BJ (cell line): Measurements from ENCODE around the gene LMX1B. TPM values are rescaled to one million over a fixed set of nuclear protein-coding genes. Genes with fewer than 3 reads are reported as not detected.

ENCODE experiments used
- CTCF ChIA-PET: fragments of 350-600 bp; formaldehyde crosslinking; extraction: SDS; loops from one replicate; lab custom pipeline; 2021; ENCODE audit warnings: antibody characterized with exemption, inconsistent platforms; lab: Yijun Ruan, JAX
- POLR2A ChIA-PET: fragments of 300-600 bp; sonication (Branson Sonifier 250); formaldehyde crosslinking; extraction: SDS; loops from one replicate; lab custom pipeline; 2021; ENCODE audit warnings: antibody characterized with exemption; lab: Charles Lee
- DNase-seq: peaks from one replicate; pipeline ENCODE4 v3.0.0-alpha.2; 2011; ENCODE audit warnings: low read depth
- H3K27me3 ChIP-seq: 2 replicates; pipeline ENCODE4 v1.6.0; 2011; ENCODE audit warnings: low read length; ENCODE audit not compliant: control insufficient read depth, insufficient read depth
- H3K36me3 ChIP-seq: 2 replicates; pipeline ENCODE4 v1.5.1; 2011; ENCODE audit warnings: low read length; ENCODE audit not compliant: control insufficient read depth, insufficient read depth
- H3K4me3 ChIP-seq: 2 replicates; pipeline ENCODE4 v1.5.1; 2011; ENCODE audit warnings: low read depth, mild to moderate bottlenecking, control low read depth, low read length
- CTCF ChIP-seq: IDR thresholded peaks from 2 replicates; pipeline ENCODE4 v1.5.1; 2011; ENCODE audit warnings: low read depth, mild to moderate bottlenecking, control low read depth, inconsistent platforms, low read length, moderate library complexity; ENCODE audit not compliant: insufficient read depth
- polyA plus RNA-seq: library from polyadenylated mRNA; depleted of rRNA; stranded (reverse); fragments of >200 nt; gene quantifications from 2 replicates; pipeline ENCODE4 v1.2.3, GENCODE V29; 2011

The LMX1B gene
- polyA plus RNA-seq, 1 experiment = not detected

- CTCF ChIA-PET = interaction anchor here (0.6 kb wide), 1 partner anchor 20 kb away, joined by 3 read pairs; no protein-coding TSS in a partner anchor
- POLR2A ChIA-PET = no interaction called here
- no peaks in the 10 kb centered on the region for H3K36me3 ChIP-seq
- H3K4me3 ChIP-seq = no peak overlapping the region
- peaks cover 8% of the 10 kb centered on the region for H3K27me3 ChIP-seq
- TF ChIP-seq CTCF = no peak
- no peak for DNase-seq
These were observed 85.0 kb downstream of the LMX1B start for GRCh38 chr9:126698756-126699155.

GRCh38 chr9:126699401-126699881 lies 85.7 kb downstream of the LMX1B start:
- ChIA-PET CTCF (interaction anchor here (0.6 to 1.4 kb wide), 3 partner anchors 19 to 201 kb away, joined by 3 to 5 read pairs (median 3); no protein-coding TSS in a partner anchor), POLR2A (no interaction called here)
- Histone ChIP-seq H3K4me3 (no peak overlapping the region), H3K36me3 (no peaks in the 10 kb centered on the region), H3K27me3 (peaks cover 8% of the 10 kb centered on the region)
- no peak for TF ChIP-seq CTCF
- no peak for DNase-seq

- H3K27me3 ChIP-seq = peaks cover 8% of the 10 kb centered on the region
- CTCF ChIA-PET = interaction anchor here (1.2 to 1.4 kb wide), 2 partner anchors 80 to 201 kb away, joined by 3 to 5 read pairs; no protein-coding TSS in a partner anchor
- POLR2A ChIA-PET = no interaction called here
- no peaks in the 10 kb centered on the region for H3K36me3 ChIP-seq
- TF ChIP-seq CTCF = no peak
- no peak for DNase-seq
- H3K4me3 ChIP-seq = no peak overlapping the region
These were observed 86.6 kb downstream of the LMX1B start for GRCh38 chr9:126700296-126700695.

- Histone ChIP-seq H3K27me3 (peaks cover 9% of the 10 kb centered on the region), H3K4me3 (no peak overlapping the region), H3K36me3 (no peaks in the 10 kb centered on the region)
- ChIA-PET CTCF (interaction anchor here (1.1 to 10.7 kb wide), 6 partner anchors 11 to 202 kb away, joined by 3 to 252 read pairs (median 4); no protein-coding TSS in a partner anchor), POLR2A (no interaction called here)
- TF ChIP-seq CTCF = no peak
- no peak for DNase-seq
These were observed 87.4 kb downstream of the LMX1B start for GRCh38 chr9:126700903-126701812.

- H3K36me3 ChIP-seq = no peaks in the 10 kb centered on the region
- peaks cover 11% of the 10 kb centered on the region for H3K27me3 ChIP-seq
- ChIA-PET POLR2A (no interaction called here), CTCF (interaction anchor here (1.0 to 10.7 kb wide), 5 partner anchors 12 to 79 kb away, joined by 3 to 252 read pairs (median 3); no protein-coding TSS in a partner anchor)
- DNase-seq = no peak
- no peak overlapping the region for H3K4me3 ChIP-seq
- no peak for TF ChIP-seq CTCF
These were observed 88.0 kb downstream of the LMX1B start for GRCh38 chr9:126701813-126702140.
